HTERT RPE-1 (cell line): ENCODE measurements around the gene KRT85.

ENCODE experiments used
- in situ Hi-C: fragments of 300-500 bp; cut with MboI; formaldehyde crosslinking; loops from 4 replicates; pipeline ENCODE4 v1.14.3; 2020; ENCODE audit warnings: low sequenced_read_pairs

The KRT85 gene

DNA sequence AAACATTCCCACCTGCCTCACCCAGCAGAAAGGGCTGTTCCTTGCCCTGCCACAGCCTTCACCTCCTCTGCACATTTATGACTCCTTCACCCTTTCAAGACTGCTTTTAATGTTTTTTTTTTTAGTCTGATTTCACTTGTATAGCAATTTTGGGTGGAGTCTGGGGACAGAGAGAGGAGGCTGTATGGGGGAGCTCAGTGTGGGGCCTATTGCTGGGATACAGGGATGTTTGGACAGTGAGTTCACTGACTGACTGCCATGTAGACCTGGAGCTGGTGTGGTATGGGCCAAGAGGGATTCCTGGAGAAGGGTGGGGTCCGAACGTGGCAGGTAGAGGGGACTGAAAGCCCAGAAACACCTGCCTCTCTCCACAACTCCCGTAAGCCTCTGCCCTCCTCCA is 1.9 kb upstream of the KRT85 start:
- in situ Hi-C loops, result no loop called here

DNA sequence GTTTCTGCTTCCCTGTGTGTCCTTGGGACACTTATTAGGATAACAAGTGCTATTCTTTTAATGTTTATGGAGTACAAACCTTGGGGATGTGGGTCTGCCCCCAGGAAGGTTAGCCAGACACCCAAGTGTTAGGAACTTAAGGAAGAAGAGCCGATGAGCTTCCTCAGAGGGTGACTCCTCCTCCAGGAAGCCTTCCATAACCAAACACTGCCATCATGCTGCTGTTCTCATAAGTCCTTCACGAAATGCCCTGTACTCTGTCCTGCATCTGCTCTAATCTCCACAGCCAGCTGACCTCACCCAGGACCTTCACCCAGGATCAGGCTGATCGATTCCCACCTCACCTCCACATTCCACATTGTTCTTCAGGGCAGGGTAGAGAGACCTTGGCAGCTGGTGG is 1.2 kb upstream of the KRT85 start:
- in situ Hi-C loops, result no loop called here

DNA sequence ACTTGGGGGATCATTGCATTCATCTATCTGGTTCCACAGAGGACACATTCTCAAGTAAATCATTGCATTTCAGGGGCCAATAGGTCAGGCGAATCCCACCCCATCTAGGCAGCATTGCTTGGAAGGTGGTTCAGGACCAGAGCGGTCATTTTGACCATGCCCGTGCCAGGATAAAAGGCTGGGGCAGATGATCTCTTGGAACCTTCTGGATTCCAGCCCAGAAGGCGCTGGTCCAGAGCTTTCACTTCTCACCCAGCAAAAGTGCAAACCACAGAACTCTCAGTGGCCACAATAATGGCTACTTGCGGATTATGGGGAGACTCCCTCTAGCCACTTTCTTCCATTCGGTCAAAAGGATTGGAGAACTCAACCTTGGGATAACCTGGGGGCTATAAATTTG is 595 bp upstream of the KRT85 start:
- in situ Hi-C loops, result no loop called here

DNA sequence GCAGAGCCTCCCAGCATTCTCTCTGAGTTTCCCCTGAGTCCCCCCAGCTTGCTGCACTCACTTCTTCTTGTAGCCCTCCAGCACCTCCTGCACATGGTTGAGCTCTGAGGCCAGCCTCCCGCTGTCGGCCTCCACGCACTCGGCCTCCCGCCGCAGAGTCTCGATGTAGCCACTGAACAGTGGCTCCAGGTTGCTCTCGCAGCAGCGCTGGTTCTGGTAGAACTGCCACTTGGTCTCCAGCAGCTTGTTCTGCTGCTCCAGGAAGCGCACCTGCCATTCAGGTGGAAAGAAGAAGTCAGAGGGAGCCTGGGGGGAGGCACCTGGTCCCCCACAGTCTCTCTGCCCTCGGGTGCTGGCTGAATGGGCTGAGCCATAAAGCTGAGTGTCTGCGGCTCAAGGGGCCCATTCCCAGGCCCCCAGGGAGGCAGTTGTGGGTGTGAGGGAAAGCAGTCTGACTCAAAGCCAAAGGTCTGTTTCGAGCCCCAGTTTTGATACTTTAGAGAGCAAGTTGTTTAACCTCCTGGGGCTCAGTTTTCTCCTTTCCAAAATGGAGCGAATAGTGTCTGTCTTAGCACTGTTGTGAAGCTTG is 2.3 kb downstream of the KRT85 start:
- in situ Hi-C loops, result no loop called here

DNA sequence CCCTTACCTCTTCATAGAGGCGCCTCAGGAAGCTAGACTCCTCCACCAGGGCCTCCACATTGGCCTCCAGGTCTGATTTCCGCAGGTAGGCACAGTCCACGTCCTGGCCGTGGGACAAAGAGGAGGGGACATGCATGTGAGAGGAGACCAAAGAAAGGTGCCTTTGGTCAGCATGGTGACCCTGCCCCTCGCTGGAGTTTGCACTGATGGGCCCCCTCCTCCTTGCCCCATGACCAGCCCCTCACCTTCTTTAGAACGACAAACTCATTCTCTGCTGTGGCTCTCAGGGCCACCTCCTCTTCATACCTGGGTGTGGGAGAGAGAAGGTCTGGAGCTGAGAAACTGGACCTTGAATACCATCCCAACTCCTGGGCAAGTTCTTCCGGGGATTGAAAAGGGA is 3.2 kb downstream of the KRT85 start:
- in situ Hi-C loops, result no loop called here

DNA sequence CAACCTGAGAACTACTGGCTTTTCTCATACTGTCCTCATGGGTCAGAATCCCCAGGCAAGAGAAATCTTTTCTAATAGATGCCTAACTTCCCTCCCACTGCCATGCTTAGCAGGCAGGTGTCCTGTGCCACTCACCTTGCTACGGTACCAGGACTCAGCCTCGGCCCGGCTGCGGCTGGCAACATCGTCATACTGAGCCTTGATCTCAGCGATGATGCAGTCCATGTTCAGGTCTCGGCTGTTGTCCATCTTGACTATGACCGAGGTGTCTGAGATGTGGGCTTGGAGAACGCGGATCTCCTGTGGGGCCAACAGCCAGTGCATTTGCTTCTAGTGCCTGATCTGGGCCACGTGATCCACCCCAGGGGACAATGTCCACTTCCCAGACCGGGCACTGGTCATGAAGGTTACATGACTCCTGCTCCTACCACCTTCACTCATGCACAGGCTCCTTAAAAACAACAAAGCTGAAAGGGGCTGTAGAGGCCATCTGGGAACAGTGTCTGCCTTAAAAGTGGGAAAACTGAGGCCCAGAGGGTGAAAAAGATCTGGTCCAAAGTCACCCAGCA is 4.1 kb downstream of the KRT85 start:
- in situ Hi-C loops, result no loop called here

DNA sequence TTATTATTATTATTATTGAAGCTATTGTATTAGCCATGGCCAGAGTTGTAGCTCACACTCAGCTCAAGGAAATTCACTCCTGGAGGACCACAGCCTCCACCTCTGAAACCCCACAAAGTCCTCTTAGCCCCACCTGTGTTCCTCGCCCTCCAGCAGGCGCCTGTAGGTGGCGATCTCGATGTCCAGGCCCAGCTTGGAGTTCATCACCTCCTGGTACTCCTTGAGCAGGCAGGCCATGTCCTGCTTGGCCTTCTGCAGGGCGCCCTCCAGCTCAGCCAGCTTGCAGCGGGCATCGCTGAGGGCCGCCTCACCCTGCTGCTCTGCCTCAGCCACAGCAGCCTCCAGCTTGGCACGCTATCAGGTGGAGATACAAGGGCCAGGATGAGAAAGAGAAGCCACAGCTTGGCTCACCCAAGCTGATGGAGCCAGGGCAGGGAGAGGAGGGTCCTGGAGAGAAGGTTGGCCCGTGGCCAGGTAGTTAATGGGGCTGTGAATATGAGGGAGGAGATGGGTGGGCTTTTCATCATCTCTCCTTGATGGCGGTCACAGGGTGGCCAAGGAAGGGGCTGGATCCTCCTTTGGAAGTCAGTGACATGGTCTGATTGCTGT is 5.1 kb downstream of the KRT85 start:
- in situ Hi-C loops, result no loop called here

DNA sequence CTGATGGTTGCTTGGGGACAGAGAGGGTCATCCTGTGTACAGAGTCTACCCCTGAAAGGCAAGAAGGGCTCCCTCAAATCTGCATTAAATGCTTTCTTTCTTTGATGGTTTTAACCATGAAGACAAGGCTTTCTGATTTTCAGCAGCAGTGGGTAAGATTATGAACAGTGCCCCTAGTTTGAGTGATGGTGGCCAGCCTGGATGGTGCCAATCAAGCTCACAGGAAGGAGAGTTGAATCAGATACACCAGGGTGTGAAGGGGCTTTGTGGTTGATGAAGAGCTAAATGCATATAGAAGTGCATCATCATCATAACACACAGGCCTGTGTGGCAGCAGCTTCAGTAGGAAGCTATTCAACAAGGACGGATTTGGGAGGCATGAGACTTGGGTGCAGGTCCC is 5.7 kb downstream of the KRT85 start:
- in situ Hi-C loops, result no loop called here

DNA sequence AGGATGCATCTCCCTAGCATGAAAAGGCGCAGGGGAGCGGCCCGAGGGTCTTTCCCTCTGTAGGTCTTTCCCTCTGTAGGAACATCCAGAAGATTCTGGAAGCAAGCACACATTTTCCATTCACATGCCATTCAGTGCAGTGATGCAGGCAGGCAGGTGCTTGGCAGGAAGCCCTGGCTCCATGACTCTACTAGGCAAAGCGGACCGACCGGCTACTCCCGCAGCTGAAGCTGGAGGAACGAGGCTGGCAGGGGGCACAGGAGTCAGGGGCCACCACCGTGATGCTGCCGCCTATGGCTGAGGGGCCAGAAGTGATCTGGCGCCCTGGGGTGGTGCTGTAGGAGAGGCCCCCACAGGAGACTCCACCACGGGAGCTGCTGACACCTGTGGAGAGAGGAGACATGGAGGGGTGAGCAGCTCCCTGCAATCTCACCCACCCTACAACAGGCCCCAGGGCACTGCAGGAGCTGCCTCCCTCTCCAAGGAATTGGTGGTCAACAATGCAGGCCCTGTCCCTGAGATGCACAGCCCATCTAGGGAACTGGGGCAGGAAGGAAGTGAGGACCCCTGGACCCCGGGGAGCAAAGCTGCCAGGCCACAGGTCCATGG is 6.5 kb downstream of the KRT85 start:
- in situ Hi-C loops, result no loop called here

DNA sequence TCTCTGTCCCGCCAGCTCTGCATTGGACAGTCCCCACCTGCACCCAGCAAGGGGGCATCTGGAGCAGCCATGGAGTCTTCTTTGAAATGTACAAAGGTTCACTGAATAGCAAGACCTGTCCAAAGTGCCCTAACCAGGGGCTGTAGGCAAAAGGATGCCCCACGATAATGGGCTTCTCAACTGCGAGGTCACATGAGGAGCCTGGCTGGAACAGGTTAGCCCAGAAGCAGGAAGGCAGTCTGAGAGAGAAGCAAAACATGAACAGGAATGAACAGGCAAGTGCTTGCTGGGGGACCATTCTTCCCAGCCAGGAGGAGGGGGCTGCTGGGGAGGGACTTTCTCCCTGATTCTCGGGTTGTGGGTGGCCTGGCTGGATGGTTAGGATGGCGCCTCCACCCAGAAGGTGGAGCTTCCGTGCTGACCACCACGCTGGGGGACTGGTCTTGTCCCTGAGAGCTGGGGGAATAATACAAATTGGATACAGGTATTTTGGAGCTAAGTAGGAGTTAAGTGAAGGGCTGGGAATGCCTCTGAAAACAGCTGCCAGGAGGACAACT is 7.1 kb downstream of the KRT85 start:
- in situ Hi-C loops, result no loop called here

DNA sequence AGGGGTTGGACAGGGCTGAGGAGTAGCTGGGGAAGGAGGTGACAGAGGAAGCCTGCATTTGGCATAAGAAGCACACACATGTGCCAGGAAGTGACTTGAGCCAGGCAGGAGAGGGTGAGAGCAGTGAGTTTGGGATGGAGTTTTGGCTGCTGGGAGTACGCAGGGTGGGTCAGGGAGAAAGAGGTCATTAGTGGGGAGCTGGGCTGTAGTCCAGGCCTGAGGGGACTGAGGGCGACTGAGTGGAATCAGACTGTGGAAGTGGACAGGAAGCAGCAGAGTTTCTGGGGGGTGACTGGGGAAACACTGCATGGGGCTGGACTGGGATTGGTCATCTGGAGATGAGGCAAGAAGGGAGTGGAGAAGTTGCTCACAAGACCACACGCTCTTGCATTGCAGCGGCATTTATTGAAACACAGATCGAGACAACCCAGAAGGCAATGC is 7.6 kb downstream of the KRT85 start:
- in situ Hi-C loops, result no loop called here

DNA sequence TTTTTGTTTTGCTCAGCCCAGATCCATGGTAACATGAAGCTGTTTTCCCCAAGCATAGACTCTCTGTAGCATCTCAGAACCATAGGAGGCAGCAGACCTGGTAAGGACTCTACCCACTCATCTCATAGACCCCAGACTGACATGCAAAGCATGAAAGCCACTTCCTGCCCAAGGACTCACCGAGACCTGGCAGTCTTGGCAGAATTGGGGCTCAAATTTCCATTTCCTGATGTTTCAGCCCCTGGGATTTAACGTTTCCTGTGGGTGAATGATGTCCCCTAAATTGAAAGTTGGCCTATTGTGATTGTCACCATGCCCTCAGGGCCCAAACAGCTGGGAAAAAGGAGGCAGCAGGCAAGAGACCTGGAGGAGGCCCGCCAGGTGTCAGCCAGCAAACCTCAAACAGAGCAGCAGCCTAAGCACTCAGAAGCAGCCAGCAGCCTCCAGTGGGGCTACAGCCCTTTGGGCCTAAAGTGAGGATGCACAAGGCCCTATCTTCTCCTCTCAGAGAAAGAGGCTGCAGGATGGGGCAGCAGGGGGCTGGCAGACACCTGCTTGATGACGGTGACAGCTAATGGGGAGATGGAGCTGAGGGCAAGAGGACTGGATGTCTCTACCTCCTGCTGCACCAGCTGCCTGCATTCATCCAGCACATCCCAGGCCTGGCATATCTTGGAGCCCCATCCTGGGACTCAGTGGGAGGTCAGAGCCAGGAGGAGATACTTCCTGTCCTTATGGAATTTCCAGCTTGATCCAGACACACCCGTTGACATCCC is 8.5 kb downstream of the KRT85 start:
- in situ Hi-C loops, result no loop called here

DNA sequence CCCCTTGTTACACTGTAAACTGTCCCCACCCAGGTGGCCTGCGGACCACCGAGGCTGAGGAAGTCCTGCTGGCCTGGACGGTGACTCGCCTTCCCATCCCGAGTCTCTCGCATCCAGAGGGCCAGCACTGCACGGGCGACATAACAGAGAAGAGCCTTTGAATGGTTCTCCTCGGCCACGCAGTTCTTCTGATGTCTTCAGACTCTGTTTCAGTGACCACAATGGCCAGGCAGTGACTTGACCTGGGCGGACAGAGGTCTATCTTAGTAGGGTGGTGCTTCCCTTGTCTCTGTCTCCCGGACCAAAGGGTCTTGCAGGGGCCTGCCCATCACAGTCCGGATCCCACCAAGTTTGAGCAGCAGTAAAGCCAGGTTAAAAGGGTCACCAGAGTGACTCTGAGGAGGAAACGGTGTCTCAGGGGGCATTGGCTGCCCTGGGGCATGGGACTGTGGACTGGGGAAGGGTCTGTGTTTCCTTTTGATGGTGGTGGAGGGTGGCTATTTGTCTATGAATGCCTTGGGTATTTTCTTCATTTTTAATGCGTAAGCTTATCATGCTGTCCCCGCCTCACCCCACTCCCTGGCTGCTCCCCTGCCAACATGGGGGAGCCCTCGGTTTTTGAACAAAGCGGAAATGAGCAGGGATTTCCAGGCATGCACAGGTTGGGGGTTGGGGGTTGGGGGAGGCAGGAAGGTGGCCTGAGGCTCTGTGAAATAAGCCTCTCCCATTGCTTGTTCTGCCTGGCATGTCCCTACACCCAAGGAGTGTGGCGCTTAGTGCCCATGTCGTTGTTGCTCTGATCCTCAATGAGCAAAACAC is 10.3 kb downstream of the KRT85 start:
- in situ Hi-C loops, result no loop called here

DNA sequence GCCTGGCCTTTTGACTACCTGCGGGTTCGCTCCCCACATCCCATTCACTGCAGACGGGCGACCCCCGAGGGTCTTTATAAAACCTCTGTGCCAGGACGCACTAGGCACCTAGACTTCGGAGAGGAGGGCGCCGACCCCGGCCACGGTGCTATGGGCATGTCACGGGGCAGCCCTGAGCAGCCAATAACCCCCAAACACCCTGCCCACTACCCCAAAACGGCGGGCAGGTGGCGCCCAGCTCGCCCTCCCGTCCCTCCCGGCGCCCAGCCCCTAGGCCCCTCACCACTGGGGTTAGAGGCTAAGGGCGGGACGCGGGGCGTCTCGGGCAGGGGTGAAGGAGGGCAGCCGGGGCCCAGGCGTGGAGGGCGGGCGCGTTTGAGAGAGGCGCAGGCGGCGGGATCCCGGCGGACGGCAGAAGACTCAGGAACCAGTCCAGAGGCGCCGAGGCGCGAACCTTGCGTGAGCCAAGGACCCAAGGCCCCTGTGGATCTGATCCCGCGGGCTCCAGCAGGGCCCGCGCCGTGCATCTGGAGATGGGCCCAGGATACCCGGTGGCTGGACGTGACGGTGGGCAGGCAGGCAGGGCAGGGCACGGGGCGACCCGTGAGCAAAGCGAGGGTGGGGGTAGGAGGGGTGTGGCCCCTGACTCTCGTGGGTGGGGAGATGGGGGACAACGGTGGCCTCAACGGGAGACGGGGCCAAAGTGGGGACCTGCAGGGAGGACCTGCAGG is 11.1 kb downstream of the KRT85 start:
- in situ Hi-C loops, result no loop called here

DNA sequence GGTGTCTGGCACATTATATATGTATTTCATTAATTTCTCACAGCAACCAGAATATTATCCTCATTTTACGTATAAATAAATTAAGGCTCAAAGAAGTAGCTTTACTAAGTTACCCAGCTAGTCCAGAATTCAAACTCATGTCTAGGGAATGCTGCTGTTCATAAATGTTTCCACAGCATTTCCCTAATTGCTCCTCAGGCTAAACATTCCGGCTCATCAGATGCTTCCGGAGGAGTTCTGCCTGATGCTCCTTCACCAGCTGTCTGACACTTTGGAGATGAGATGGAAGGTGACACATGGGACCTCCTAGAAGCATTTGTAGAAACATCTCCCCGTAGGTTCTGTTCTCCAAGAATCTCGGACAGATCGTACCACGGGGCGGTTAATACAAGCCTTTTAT is 12.1 kb downstream of the KRT85 start:
- in situ Hi-C loops, result no loop called here

DNA sequence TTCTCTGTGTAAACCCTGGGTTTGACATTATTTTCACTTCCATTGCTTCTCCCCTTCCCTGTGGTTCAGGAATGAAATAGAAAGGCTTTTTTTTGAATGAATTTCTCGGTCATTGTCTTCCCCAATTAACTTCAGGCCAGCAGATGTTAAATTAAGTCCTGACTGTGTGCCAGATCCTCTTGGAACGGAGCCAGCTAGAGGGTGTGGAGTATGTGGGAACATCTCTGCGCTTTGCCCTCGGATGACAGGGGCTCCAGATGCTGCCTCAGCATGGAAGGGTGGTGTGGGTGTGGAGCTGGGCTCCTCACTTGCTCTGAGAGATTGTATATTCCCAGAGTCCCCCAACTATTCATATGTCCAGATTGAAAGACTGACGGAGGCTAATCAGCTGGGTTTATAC is 13.1 kb downstream of the KRT85 start:
- in situ Hi-C loops, result no loop called here

DNA sequence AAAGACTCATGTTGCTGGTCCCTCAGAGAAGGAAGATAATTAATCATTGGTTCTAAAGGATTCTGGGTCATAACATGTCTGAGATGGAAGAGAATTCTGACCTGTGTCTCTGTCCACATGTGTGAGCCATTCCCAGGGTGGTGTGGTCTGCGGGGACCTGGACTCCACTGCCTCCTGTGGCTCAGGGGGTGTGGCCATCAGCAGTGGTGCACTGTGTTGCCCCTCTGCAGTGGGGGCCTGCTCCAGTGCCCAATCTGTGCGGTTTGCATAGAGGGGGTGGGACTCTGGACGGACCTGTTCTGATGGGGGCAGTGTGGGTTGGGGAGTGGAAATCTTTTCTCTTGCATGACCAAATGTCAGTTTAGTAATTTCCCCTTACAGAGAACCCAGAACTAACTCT is 13.5 kb downstream of the KRT85 start:
- in situ Hi-C loops, result no loop called here

DNA sequence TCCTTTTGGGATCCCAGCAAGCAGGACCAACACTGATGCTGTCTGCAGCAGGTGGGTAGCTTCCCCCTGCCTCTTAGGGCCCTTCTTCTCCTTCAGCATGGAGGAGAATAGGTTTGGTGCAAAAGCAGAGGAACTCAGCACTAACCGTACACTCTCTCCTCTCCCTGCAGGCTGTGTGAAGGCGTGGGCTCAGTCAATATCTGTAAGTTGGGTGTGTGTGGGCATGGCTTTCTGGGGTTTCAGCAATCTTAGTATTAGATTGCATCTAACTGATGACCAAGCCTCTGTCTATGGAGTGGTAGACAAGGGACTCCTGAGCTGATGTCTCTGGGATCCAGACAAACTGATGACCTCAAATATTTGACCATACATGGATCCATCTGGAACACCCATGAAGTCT is 14.3 kb downstream of the KRT85 start:
- in situ Hi-C loops, result no loop called here

DNA sequence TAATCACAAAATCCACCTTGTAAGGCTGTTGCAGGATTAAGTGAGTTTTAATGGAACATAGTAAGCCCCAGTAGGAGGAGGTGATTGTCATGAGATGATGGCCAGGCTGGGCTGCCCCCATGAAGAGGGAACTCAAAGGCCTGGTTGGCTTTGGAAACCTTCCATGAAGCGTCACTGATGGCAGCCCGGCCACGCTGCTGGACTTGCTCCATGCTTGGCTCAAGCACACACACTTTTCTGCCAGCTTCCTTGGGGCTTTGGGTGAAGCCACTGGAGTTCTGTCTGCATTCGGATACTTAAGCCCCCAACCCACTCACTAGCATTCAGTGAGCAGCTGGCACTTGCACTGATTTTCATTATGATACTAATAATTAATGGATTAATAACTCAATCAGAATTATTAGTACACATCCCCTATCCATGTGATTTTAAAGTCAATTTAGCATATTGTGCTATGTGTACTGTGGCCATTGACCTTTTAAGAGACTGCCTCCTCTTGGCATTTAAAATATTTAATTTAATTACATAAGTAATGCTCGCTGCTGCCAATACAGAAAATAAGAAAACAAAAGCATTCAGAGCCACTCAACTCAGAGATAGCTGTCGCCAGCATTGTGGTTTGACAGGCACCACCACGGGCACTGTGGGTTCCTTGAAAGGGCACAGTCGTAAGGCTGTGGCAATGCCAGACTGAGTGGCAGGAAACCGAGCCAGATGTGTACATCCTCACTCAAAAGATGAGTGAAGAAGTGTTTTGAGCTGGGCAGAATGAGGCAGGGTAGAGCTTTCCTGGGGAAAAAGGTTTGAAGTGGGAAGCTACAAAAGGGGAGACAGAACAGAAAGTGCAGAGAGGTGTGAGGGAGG is 15.9 kb downstream of the KRT85 start:
- in situ Hi-C loops, result no loop called here
